ENCODE results near the gene JAKMIP2.

DNA sequence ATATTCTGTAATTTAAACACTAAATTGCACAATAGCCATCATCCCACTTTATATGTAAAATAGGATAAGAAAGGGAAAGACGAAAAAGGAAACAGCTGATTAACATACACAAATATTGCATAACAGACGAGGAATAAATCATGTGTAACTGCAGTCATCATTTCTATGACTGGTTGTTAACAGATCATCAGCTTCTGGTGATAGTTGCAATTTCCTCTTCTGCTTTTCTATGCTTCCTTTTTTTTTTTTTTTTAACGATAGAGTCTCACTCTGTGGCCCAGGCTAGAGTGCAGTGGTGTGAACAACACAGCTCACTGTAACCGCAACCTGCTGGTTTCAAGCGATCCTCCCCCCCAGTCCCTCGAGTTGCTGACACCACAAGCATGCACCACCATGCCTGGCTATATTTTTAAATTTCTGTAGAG lies 22.5 kb upstream of the JAKMIP2 start:
- TF ChIP-seq, protein P1, sequence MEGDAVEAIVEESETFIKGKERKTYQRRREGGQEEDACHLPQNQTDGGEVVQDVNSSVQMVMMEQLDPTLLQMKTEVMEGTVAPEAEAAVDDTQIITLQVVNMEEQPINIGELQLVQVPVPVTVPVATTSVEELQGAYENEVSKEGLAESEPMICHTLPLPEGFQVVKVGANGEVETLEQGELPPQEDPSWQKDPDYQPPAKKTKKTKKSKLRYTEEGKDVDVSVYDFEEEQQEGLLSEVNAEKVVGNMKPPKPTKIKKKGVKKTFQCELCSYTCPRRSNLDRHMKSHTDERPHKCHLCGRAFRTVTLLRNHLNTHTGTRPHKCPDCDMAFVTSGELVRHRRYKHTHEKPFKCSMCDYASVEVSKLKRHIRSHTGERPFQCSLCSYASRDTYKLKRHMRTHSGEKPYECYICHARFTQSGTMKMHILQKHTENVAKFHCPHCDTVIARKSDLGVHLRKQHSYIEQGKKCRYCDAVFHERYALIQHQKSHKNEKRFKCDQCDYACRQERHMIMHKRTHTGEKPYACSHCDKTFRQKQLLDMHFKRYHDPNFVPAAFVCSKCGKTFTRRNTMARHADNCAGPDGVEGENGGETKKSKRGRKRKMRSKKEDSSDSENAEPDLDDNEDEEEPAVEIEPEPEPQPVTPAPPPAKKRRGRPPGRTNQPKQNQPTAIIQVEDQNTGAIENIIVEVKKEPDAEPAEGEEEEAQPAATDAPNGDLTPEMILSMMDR (IDR thresholded peaks at IDR 0.05): no peak
- no peak for TF ChIP-seq POLR2AphosphoS5 (IDR thresholded peaks at IDR 0.05; ENCODE audit: low read depth, low read length)
- TF ChIP-seq, protein P2, sequence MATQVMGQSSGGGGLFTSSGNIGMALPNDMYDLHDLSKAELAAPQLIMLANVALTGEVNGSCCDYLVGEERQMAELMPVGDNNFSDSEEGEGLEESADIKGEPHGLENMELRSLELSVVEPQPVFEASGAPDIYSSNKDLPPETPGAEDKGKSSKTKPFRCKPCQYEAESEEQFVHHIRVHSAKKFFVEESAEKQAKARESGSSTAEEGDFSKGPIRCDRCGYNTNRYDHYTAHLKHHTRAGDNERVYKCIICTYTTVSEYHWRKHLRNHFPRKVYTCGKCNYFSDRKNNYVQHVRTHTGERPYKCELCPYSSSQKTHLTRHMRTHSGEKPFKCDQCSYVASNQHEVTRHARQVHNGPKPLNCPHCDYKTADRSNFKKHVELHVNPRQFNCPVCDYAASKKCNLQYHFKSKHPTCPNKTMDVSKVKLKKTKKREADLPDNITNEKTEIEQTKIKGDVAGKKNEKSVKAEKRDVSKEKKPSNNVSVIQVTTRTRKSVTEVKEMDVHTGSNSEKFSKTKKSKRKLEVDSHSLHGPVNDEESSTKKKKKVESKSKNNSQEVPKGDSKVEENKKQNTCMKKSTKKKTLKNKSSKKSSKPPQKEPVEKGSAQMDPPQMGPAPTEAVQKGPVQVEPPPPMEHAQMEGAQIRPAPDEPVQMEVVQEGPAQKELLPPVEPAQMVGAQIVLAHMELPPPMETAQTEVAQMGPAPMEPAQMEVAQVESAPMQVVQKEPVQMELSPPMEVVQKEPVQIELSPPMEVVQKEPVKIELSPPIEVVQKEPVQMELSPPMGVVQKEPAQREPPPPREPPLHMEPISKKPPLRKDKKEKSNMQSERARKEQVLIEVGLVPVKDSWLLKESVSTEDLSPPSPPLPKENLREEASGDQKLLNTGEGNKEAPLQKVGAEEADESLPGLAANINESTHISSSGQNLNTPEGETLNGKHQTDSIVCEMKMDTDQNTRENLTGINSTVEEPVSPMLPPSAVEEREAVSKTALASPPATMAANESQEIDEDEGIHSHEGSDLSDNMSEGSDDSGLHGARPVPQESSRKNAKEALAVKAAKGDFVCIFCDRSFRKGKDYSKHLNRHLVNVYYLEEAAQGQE (IDR thresholded peaks at IDR 0.05; ENCODE audit: insufficient read depth in 1 of 2, low read depth in 2 of 2, low read length in 1 of 2): no peak

Data from Panc1 (cell line).